ENCODE results near the gene BRDT. TPM values are rescaled to one million over a fixed set of nuclear protein-coding genes. Genes with fewer than 3 reads are reported as not detected.

Gene BRDT
- total and polyA plus RNA-seq, 2 donors = under 0.01 to 0.18 TPM

DNA sequence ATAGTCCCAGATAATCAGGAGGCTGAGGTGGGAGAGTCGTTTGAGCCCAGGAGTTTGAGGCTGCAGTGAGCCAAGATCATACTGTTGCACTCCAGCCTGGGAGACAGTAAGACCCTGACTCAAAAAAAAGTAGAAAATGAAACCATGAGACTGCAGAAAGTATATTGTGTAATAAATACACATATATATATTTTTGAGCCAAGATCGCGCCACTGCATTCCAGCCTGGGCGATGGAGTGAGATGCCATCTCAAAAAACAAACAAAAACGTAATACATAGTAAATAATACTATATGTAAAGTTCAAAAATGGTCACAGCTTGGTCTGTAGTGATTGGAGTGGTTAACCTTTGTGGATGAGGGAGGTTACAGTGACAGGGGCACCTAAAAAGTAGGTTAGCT lies 9.7 kb downstream of the BRDT start:
- Histone ChIP-seq H3K27me3 (ENCODE audit: control insufficient read depth in 2 of 2, insufficient read depth in 1 of 2, low read length in 1 of 2) (no peaks in the 10 kb centered on the region), H3K36me3 (ENCODE audit: control insufficient read depth in 2 of 2, insufficient read depth in 2 of 2, low read length in 1 of 2) (no peaks in the 10 kb centered on the region), H3K4me3 (ENCODE audit: low read length in 2 of 2) (no peak overlapping the region), H3K9me3 (ENCODE audit: control insufficient read depth in 2 of 2, insufficient read depth in 1 of 2, low read length in 1 of 2) (no peaks in the 10 kb centered on the region), H3K27ac (ENCODE audit: low read depth in 1 of 2, low read length in 1 of 2) (no peak overlapping the region), H3K4me1 (ENCODE audit: control insufficient read depth in 2 of 2, insufficient read depth in 2 of 2, low read length in 2 of 2) (no peaks in the 10 kb centered on the region)
- 95% methylated on average over 5 of the region's 5 CpGs for WGBS
- no peak for DNase-seq (ENCODE audit: low read depth in 6 of 9, low spot score in 9 of 9)

DNA sequence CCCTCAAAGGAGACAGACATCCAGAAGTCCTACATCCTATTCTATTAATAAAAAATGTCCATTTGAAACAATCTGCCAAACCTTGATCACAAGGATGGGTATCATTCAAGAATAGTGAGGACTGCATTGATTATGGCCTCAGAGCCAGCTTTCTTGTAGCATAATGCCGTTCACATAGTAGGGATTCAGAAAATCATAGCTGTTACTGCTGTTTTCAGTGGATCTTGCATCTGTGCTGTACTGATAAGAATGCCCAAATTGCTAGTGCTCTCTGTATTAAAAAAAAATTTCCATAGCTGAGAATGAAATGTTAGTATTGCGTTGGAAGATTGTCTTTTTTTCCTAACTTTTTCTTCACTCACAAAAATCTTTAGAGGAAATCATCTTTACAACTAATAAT lies 19.1 kb downstream of the BRDT start:
- no peak overlapping the region for H3K4me3 ChIP-seq (ENCODE audit: low read length in 2 of 2)
- no peaks in the 10 kb centered on the region for H3K36me3 ChIP-seq (ENCODE audit: control insufficient read depth in 2 of 2, insufficient read depth in 2 of 2, low read length in 1 of 2)
- no peak overlapping the region for H3K27ac ChIP-seq (ENCODE audit: low read depth in 1 of 2, low read length in 1 of 2)
- no peak for DNase-seq (ENCODE audit: low read depth in 6 of 9, low spot score in 9 of 9)
- over 99% methylated on average over 2 of the region's 2 CpGs for WGBS
- H3K27me3 ChIP-seq (ENCODE audit: control insufficient read depth in 2 of 2, insufficient read depth in 1 of 2, low read length in 1 of 2) = no peaks in the 10 kb centered on the region
- H3K9me3 ChIP-seq (ENCODE audit: control insufficient read depth in 2 of 2, insufficient read depth in 1 of 2, low read length in 1 of 2) = no peaks in the 10 kb centered on the region
- no peaks in the 10 kb centered on the region for H3K4me1 ChIP-seq (ENCODE audit: control insufficient read depth in 2 of 2, insufficient read depth in 2 of 2, low read length in 2 of 2)

- Histone ChIP-seq H3K27me3 (ENCODE audit: control insufficient read depth in 2 of 2, insufficient read depth in 1 of 2, low read length in 1 of 2) (no peaks in the 10 kb centered on the region), H3K9me3 (ENCODE audit: control insufficient read depth in 2 of 2, insufficient read depth in 1 of 2, low read length in 1 of 2) (no peaks in the 10 kb centered on the region), H3K36me3 (ENCODE audit: control insufficient read depth in 2 of 2, insufficient read depth in 2 of 2, low read length in 1 of 2) (no peaks in the 10 kb centered on the region), H3K4me3 (ENCODE audit: low read length in 2 of 2) (no peak overlapping the region), H3K27ac (ENCODE audit: low read depth in 1 of 2, low read length in 1 of 2) (no peak overlapping the region), H3K4me1 (ENCODE audit: control insufficient read depth in 2 of 2, insufficient read depth in 2 of 2, low read length in 2 of 2) (no peaks in the 10 kb centered on the region)
- DNase-seq (ENCODE audit: low read depth in 6 of 9, low spot score in 9 of 9) = no peak
- 97% methylated on average over 7 of the region's 7 CpGs for WGBS
Measured at GRCh38 chr1:91979383-91979782, 30.2 kb downstream of the BRDT start.

DNA sequence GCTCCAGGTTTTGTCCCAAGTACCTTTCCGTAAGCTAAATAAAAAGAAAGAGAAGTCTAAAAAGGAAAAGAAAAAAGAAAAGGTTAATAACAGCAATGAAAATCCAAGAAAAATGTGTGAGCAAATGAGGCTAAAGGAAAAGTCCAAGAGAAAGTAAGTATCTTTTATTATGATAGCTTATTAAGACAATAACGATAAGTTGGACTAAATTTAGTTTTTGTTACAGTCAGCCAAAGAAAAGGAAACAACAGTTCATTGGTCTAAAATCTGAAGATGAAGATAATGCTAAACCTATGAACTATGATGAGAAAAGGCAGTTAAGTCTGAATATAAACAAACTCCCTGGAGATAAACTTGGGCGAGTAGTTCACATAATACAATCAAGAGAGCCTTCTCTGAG lies 31.5 kb downstream of the BRDT start:
- H3K27ac ChIP-seq (ENCODE audit: low read depth in 1 of 2, low read length in 1 of 2) = no peak overlapping the region
- WGBS = 95% methylated on average over 3 of the region's 3 CpGs
- H3K9me3 ChIP-seq (ENCODE audit: control insufficient read depth in 2 of 2, insufficient read depth in 1 of 2, low read length in 1 of 2) = no peaks in the 10 kb centered on the region
- no peaks in the 10 kb centered on the region for H3K36me3 ChIP-seq (ENCODE audit: control insufficient read depth in 2 of 2, insufficient read depth in 2 of 2, low read length in 1 of 2)
- DNase-seq (ENCODE audit: low read depth in 6 of 9, low spot score in 9 of 9) = no peak
- no peaks in the 10 kb centered on the region for H3K4me1 ChIP-seq (ENCODE audit: control insufficient read depth in 2 of 2, insufficient read depth in 2 of 2, low read length in 2 of 2)
- H3K27me3 ChIP-seq (ENCODE audit: control insufficient read depth in 2 of 2, insufficient read depth in 1 of 2, low read length in 1 of 2) = no peaks in the 10 kb centered on the region
- no peak overlapping the region for H3K4me3 ChIP-seq (ENCODE audit: low read length in 2 of 2)

DNA sequence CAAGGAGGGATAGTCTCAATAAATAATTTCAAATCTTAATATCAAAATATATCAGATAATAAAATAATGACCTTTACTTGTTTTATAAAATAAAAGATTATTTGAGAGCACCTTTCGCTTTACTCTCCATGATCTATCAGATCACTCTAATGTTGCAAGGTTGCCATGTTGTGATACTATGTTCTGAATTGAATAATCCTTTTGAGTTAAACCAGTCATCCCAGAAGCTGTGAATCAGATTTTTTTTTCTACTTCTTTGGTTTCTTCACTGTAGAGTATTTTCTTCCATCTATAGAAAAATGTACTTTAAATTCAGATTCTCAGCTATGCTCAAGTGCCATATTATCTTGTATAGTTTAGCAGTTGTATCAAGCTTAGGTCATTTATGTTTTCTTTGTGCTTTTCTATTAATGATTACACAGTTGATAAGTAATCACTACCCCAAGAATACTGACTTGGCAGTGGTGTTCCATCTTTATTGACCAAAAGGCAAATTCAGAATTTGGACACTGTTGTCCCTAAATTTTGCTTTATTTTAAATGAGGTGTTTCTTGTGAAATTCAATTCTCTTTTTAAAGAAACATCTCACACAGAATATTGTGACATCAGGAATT lies 32.9 kb downstream of the BRDT start:
- DNase-seq (ENCODE audit: low read depth in 6 of 9, low spot score in 9 of 9) = no peak
- no peak overlapping the region for H3K27ac ChIP-seq (ENCODE audit: low read depth in 1 of 2, low read length in 1 of 2)
- 36% methylated on average over 1 of the region's 1 CpG for WGBS

GRCh38 chr1:91993256-91993655 lies 44.1 kb downstream of the BRDT start:
- Histone ChIP-seq H3K4me3 (ENCODE audit: low read length in 2 of 2) (no peak overlapping the region), H3K4me1 (ENCODE audit: control insufficient read depth in 2 of 2, insufficient read depth in 2 of 2, low read length in 2 of 2) (no peaks in the 10 kb centered on the region), H3K27ac (ENCODE audit: low read depth in 1 of 2, low read length in 1 of 2) (no peak overlapping the region), H3K9me3 (ENCODE audit: control insufficient read depth in 2 of 2, insufficient read depth in 1 of 2, low read length in 1 of 2) (no peaks in the 10 kb centered on the region), H3K27me3 (ENCODE audit: control insufficient read depth in 2 of 2, insufficient read depth in 1 of 2, low read length in 1 of 2) (no peaks in the 10 kb centered on the region), H3K36me3 (ENCODE audit: control insufficient read depth in 2 of 2, insufficient read depth in 2 of 2, low read length in 1 of 2) (no peaks in the 10 kb centered on the region)
- 99% methylated on average over 1 of the region's 1 CpG for WGBS
- no peak for DNase-seq (ENCODE audit: low read depth in 6 of 9, low spot score in 9 of 9)

More for the DNA sequence above, 32.9 kb downstream of the BRDT start:
- Histone ChIP-seq H3K9me3 (ENCODE audit: control insufficient read depth in 2 of 2, insufficient read depth in 1 of 2, low read length in 1 of 2) (no peaks in the 10 kb centered on the region), H3K27me3 (ENCODE audit: control insufficient read depth in 2 of 2, insufficient read depth in 1 of 2, low read length in 1 of 2) (no peaks in the 10 kb centered on the region), H3K4me3 (ENCODE audit: low read length in 2 of 2) (no peak overlapping the region), H3K4me1 (ENCODE audit: control insufficient read depth in 2 of 2, insufficient read depth in 2 of 2, low read length in 2 of 2) (no peaks in the 10 kb centered on the region), H3K36me3 (ENCODE audit: control insufficient read depth in 2 of 2, insufficient read depth in 2 of 2, low read length in 1 of 2) (no peaks in the 10 kb centered on the region)

- peak; percentile 8 to 71 (median 47) for DNase-seq (ENCODE audit: low read depth in 6 of 9, low spot score in 9 of 9)
- 93% methylated on average over 1 of the region's 1 CpG for WGBS
- no peaks in the 10 kb centered on the region for H3K27me3 ChIP-seq (ENCODE audit: control insufficient read depth in 2 of 2, insufficient read depth in 1 of 2, low read length in 1 of 2)
- no peaks in the 10 kb centered on the region for H3K4me1 ChIP-seq (ENCODE audit: control insufficient read depth in 2 of 2, insufficient read depth in 2 of 2, low read length in 2 of 2)
- no peak overlapping the region for H3K4me3 ChIP-seq (ENCODE audit: low read length in 2 of 2)
- no peak overlapping the region for H3K27ac ChIP-seq (ENCODE audit: low read depth in 1 of 2, low read length in 1 of 2)
- no peaks in the 10 kb centered on the region for H3K9me3 ChIP-seq (ENCODE audit: control insufficient read depth in 2 of 2, insufficient read depth in 1 of 2, low read length in 1 of 2)
- no peaks in the 10 kb centered on the region for H3K36me3 ChIP-seq (ENCODE audit: control insufficient read depth in 2 of 2, insufficient read depth in 2 of 2, low read length in 1 of 2)
Measured at GRCh38 chr1:91997607-91998195, 48.5 kb downstream of the BRDT start.

- no peaks in the 10 kb centered on the region for H3K4me1 ChIP-seq (ENCODE audit: control insufficient read depth in 2 of 2, insufficient read depth in 2 of 2, low read length in 2 of 2)
- no peaks in the 10 kb centered on the region for H3K36me3 ChIP-seq (ENCODE audit: control insufficient read depth in 2 of 2, insufficient read depth in 2 of 2, low read length in 1 of 2)
- H3K27me3 ChIP-seq (ENCODE audit: control insufficient read depth in 2 of 2, insufficient read depth in 1 of 2, low read length in 1 of 2) = no peaks in the 10 kb centered on the region
- H3K4me3 ChIP-seq (ENCODE audit: low read length in 2 of 2) = no peak overlapping the region
- no peaks in the 10 kb centered on the region for H3K9me3 ChIP-seq (ENCODE audit: control insufficient read depth in 2 of 2, insufficient read depth in 1 of 2, low read length in 1 of 2)
- H3K27ac ChIP-seq (ENCODE audit: low read depth in 1 of 2, low read length in 1 of 2) = no peak overlapping the region
- no peak for DNase-seq (ENCODE audit: low read depth in 6 of 9, low spot score in 9 of 9)
Measured at GRCh38 chr1:92004129-92004528, 54.9 kb downstream of the BRDT start.

DNA sequence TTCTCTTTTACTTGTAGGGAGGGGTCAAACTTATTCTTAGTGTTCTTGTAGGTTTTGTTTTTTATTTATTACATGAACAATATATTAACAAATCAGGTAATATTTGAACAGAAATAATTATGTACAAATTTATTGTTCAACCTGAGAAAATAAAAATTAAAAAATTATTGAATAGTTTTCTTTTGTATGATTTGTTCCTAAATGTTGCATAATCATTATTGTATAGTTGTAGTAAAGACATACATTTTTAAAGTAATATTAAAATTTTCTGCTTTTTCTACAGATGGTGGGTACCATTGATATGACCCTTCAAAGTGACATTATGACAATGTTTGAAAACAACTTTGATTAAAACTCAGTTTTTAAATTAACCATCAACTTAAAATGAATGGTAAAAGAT lies 64.7 kb downstream of the BRDT start:
- Histone ChIP-seq H3K9me3 (ENCODE audit: control insufficient read depth in 2 of 2, insufficient read depth in 1 of 2, low read length in 1 of 2) (no peaks in the 10 kb centered on the region), H3K27ac (ENCODE audit: low read depth in 1 of 2, low read length in 1 of 2) (no peak overlapping the region), H3K4me1 (ENCODE audit: control insufficient read depth in 2 of 2, insufficient read depth in 2 of 2, low read length in 2 of 2) (peaks cover 3 to 5% of the 10 kb centered on the region in 2 donors), H3K27me3 (ENCODE audit: control insufficient read depth in 2 of 2, insufficient read depth in 1 of 2, low read length in 1 of 2) (no peaks in the 10 kb centered on the region), H3K4me3 (ENCODE audit: low read length in 2 of 2) (no peak overlapping the region), H3K36me3 (ENCODE audit: control insufficient read depth in 2 of 2, insufficient read depth in 2 of 2, low read length in 1 of 2) (no peaks in the 10 kb centered on the region)
- no peak for DNase-seq (ENCODE audit: low read depth in 6 of 9, low spot score in 9 of 9)
